Ramos (cell line): ENCODE data around the gene C3orf22.
"Not testable (repeated sequence)": the region's sequence is repeated elsewhere in the genome, so short reads cannot be mapped to it uniquely, and the experiment has no call there.

Source experiments
- in situ Hi-C: fragments of 300-500 bp; cut with MboI; formaldehyde crosslinking; loops from one replicate; pipeline ENCODE4 v1.14.3; 2022; ENCODE audit warnings: low sequenced_read_pairs; ENCODE audit not compliant: unreplicated experiment

C3orf22 gene, protein sequence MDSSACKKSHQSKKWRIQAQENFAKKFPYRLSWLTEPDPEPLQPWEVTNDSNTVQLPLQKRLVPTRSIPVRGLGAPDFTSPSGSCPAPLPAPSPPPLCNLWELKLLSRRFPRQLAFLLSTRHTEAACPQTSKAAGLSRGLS

DNA sequence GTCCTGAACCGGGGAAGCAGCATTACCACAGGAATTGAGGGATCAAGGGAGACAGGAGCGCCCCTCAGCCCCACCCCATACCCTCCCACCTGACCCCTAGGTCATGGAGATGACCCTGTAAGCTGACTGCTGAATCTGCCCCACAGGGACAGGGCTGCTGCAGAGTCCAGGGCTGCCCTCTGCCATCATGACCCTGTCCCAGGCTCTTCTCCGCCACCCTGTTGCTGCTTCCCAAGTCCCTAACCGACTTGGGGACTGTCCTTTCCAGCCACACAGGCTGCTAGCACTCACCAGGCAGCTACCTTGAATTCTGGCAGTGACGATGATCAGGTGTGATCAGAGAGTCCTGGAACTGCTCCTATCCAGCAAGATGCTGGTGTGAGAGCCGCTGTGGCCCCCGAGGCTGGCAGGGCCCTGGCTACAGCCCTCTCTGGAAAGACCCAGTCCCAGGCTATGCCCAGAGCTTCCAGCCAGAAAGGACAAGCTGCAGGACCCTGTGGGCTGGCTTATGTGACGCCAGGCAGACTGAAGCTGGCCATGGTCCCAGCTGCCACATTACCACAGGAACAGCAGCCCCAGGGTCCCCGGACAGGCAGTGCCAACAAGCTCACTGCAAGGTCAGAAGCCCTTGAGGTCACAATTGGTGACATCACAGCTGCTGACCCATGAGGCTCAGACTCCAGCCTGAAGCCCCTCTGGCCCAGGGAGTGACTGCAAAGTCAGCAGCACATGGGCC, at the start of gene C3orf22:
Gene C3orf22 (minus strand): TSS at position 597 of the 736 bp plus-strand sequence. CDS start 5,542 bp downstream, outside the sequence.
- in situ Hi-C loops = no loop called here

DNA sequence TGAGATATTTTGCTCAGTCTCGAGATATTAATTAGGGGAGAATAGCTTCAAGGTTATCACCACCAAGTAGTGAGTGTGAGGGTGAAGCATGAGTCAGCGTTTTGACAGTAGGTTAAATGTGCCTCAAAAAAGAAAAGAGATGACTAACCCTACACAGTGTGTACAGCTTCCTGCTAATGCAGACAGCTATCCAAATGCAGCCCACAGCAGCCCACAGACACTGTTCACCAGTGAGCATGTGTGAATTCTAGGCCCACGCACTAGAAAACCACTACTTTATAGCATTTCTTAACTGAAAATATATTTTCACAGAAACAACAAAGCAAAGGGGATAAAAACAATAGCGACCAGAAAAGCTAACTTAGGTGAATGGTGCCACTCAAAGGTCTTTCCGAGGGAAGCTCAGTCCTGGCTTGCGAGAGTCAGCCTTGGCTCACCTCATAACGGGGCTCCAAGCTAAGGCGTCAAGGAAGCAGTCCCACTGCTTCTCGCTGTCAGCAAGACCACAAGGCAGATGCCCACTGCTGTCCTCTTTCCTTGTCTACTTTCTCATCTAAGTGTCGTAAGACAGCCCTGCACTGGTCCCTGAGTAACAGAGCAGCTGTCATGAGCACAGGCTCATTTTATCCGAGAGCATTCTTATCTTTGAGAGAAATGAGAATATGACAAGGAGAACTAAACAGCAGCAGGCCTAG, 48.6 kb upstream of the C3orf22 start:
- in situ Hi-C loops = no loop called here

DNA sequence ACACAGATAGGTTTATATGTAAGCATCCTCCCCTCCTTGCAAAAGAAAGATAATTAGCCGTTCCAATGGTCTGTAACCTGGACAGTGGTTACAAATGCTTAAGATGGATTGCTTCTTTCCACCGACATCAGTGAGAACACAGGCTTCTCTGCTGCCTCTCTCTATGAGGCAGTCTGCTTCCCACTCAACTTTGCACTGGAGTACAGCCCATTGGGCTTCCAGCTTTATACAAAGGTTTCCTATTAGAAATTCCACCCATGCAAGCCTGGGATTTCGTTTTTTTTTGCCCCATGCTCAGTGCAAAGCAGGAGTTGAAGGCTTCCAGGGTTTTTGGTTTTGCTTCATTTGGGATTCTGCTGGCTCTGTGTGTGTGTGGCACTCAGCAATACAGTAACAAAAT, 47.3 kb upstream of the C3orf22 start:
- in situ Hi-C loops = no loop called here

DNA sequence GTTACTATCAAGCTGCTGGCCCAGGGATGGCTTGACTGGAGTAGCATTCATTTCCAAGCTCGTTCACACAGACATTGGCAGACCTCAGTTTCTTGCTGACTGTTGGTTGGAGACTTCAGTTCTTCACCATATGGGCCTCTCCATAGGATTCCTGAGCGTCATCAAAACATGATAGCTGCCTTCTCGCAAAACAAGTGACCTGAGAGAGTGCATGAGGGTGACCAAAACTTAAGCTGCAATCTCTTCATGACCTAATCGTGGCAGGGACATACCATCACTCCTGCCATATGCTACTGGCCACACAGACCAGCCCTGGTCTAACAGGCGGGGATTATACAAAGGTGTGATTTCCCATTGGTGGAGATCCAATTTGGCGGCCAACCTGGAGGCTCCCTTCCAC, 46.0 kb upstream of the C3orf22 start:
- in situ Hi-C loops = no loop called here

DNA sequence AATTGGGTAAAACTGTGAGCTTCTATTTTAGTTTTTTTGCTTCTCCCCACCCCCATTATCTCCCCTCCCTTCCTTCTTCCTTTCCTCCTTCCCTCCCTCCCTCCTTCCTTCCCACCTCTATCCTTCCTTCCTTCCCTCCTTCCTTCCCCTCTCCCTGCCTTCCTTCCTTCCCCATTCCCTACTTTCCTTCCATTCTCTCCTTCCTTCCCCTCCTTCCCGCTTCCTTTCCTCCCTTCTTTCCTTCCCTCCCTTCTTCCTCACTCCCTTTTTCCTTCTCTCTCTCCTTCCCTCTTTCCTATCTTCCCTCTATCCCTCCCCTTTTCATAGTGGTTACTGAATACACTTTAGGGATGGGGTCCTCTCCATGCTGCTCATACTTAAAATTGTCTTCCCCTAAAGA, 40.4 kb upstream of the C3orf22 start:
- in situ Hi-C loops = no loop called here

DNA sequence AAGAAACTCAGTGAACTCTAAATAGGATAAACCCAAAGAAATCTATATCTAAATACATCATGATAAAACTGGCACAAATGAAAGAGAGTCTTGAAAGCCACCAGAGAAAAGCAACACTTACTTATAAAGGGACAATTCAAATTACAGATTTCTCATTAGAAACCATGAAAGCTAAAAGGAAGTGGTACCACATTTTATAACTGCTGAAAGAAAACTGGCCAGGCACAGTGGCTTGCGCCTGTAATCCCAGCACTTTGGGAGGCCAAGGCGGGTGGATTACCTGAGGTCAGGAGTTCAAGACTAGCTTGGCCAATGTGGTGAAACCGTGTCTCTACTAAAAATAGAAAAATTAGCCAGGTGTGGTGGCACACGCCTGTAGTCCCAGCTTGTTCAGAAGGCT, 36.7 kb upstream of the C3orf22 start:
- in situ Hi-C loops = not testable (repeated sequence)

DNA sequence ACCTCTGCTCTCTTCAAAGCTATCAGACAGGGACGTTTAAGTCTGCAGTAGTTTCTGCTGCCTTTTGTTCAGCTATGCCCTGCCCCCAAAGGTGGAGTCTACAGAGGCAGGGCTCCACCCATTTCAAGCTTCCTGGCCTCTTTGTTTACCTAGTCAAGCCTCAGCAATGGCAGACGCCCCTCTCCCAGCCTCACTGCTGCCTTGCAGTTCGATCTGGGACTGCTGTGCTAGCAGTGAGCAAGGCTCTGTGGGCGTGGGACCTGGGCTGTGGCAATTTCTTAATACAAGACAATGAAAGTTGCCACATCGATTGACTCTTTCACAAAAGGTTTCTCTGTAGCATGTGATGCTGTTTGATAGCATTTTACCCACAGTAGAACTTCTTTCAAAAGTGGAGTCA, 32.8 kb upstream of the C3orf22 start:
- in situ Hi-C loops = not testable (repeated sequence)

DNA sequence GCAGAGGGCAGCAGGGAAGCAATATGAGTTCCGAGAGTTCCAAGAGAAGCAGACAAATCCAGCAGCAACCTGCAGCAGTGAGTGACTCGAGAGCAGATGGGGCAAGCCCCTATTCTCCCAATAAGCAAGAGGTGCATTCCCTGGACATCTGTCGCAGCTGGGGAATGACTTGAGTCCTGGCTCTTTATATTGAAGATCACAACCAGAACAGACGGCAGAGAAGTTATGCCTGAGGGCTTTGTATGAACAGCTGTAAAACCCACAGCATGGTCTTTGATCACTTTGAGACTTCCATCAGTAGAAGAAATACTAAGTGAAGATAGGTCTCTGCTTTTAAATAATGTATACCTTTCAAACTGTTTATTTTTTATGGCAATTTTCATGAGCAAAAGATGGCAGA, 23.6 kb upstream of the C3orf22 start:
- in situ Hi-C loops = no loop called here

DNA sequence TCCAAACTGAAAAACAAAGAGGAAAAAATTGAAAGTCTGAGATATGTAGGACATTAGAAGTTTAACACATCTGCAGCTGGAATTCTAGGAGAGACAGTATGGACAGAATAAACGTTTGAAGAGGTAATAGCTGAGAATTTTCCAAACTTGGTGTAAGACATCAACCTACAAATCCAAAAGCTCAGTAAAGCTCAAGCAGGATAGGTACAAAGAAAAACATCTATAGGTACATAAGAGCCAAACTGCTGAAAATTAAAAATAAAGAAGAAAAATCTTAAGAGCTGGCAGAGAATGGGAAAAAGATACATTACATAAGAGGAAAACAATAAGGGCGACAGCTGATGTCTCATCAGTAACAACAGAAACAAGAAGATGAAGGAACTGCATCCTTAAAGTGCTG, 22.8 kb upstream of the C3orf22 start:
- in situ Hi-C loops = no loop called here

DNA sequence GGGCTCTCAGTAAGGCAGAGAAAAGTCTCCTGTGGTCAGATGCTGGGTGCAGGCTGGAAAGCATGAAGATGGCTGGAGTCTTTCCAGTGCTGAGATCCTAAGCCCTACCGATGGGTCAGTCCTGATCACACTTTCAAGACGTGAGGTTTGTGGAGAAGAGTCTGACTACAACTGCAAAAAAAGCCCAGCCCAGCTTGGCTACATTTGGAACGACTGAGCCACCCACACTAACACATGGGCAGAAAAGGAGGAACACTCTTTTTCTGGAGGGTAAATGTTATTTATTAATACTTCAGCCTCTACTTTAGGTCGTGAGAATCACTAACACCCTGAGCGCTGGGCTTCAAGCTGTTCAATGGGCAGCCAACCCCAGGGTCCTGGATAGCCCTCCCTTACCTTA, 22.0 kb upstream of the C3orf22 start:
- in situ Hi-C loops = no loop called here

DNA sequence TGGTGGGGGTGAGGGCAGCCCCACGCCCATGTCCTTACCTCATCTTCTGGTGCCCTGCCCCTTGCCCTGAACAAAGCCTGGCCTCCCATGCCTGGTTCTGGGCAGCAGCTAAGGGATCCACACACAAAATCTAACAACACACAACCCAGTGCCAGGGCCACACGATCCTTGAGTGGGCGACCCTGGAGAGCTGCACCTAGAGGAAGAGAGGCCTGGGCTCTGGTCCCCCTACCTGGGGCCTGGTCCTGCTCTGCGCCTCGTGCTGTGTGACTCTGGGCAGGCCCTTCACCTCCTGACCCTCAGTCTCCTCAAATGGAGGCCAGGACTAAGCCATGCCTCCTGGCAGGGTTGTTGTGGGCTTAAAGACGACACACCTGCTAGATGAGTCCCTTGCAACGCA, 20.0 kb upstream of the C3orf22 start:
- in situ Hi-C loops = no loop called here

DNA sequence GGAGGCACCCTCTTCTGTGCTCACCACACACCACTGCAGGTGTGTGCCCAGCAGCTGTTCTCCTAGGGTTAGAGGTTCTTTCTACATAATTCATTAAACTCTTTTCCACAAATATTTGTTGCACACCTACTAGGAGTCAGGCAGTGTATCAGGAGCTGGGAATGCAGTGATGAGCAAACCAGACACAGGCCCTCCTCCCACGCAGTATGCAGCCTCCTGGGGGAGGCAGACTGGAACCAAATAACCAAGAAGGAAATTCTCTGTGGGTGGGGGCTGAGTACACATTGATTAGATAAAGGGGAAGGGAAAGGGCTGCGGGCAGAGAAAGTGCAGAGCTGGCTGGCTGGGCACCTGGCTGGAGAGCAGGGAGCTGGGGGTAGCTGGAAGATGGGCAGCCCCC, 18.5 kb upstream of the C3orf22 start:
- in situ Hi-C loops = no loop called here

DNA sequence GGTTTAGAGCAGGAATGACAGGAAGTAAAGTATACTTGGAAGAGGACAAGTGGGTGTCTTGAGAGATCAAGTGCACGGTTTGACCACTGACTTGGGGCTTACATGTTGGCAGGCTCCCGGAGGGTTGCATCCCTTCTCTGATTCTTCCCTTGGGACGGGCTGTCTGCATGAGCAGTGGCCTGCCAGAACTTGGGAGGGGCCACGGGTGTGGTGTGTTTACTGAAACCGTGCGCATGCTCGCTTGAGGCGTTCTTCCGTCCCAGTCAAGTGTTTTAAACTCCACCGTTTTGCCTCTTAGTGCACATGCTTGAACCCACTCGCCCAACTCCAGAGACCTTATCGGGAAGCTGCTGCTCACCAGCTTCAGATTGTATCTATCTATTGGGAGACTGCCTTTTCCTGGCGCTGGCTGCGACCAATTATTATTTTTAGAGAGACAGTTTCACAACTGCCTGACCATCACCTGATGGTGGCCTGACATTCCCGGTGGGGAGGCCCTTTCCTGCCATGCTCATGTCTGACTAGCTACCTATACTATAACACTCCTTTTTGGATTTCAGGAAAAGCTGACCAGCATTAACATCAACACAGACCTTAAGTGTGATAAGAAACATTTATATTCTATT, 14.9 kb upstream of the C3orf22 start:
- in situ Hi-C loops = no loop called here

DNA sequence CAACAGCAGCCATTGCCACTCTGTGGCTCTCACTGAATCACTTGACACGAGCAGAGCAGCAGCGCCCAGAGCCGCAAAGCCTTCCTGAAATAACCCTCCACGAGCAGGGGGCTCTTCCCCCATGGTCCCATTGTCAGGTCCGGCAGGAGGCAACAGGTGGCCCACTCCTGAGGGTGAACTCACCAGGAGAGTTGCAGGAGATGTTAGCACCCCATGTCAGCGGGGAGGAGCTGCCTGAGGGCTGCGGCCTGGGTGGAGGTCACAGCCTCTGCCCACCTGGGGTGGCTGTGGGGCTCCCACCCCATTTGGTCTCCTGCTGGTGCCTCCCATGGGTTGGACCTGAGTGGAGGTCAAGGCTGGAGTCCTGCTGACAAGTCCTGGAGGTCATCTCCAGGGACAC, 12.3 kb upstream of the C3orf22 start:
- in situ Hi-C loops = no loop called here

DNA sequence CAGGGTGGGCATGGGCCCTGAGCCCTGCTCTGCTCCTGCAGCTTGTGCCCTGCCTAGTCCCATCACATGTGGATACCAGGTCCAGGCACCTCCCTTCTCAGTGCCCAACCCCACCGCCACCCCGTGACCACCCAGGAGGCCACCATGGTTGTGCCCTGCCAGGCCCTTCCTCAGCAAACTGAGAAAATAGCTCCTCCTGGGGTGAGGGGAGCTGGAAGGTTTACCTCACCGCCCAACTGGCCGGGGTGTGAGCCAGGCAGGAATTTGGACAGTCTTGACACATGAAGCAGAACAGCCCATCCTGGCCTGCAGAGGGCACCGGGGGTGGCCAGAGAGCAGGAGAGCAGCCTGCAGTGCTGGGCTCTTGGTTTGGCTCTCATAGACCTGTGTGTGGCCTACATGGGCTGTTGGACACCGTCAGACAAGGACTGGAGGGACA, 11.4 kb upstream of the C3orf22 start:
- in situ Hi-C loops = no loop called here

DNA sequence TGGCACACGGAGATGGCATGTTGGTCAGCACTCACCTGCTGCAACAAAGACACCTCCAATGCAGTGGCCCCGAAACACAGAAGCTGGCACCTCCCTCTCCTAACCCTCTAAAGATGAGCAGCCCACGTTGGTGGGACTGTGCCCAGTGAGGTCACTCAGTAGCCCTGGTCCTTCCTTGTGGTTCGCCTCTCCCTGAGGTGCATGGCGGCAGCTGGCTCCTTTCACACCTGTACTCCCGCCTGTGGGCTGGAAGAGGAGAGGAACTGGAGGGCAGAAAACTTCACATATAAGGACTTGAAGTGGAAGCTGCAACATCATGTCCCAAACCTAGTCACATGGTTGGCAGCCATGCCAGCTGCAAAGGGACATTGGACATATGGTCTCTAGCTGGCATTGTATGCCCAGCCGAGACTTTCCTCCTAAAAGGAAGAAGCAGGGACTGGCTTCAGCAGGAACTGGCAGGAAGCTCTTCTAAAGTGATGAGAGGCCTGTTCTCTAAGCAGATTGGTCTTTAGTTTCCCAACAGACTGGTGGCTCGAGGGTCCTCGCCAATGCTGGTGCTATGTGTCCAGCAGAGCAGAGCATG, 10.8 kb upstream of the C3orf22 start:
- in situ Hi-C loops = no loop called here

DNA sequence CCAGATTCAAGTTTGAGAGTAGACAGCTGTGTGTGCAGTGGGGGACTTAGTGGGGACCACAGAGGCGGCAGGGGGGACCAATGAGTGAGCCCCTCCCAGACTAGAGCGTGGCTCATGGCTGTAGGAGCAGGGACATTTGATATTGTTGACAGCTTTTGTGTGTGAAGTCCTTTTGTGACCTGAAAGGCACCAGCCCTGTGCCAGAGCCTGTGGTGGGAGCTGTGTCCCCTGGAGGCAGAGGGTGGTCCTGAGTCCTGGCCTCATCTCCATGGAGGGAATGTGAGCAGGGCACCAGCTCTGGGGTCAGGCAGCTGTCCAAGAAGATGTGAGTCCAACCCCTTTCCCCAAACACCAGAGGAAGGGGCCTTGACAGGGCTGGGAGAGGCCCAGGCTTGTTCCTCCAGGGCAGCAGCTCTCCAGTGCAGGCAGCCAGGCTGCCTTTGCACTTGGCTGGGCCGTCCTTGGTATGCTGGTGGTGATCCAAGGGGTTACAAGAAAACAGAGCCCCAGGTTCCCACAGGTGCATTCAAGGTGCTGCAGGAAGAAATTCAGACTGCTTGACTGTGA, 10.1 kb upstream of the C3orf22 start:
- in situ Hi-C loops = no loop called here

DNA sequence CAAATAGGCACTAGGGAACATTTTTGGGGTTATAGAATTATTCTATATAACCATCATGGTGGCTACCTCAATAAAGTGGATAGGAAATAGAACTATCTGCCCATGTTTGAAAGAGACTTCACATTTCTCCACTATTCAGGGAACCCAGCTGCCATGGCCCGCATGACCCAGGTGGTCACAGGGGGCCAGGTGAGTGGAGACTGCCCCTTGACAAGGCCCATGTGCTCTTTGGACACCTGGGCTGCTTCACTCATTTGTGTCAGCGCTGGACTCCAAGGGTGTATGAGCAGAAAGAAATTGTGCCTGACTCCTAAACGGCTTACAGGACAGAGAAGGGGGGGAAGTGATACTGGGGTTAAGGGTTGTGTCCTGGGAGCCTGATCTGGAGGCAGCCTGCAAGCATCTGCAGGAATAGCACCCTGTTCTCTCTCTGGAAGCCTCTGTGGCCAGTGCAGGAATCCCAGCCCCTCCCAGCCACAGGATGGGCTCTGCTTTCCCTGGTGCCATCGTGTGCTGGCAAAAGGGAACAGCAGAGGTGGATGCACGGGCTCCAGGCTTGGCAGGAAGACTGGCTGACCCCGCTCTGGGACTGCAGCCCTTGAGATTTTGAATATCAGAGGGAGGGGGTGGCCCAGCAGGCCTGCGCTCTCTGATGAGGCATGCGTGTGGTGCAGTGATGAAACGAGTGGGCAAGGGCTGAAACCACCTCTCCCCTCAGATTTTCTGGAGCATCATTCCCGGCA, 9.1 kb upstream of the C3orf22 start:
- in situ Hi-C loops = no loop called here

DNA sequence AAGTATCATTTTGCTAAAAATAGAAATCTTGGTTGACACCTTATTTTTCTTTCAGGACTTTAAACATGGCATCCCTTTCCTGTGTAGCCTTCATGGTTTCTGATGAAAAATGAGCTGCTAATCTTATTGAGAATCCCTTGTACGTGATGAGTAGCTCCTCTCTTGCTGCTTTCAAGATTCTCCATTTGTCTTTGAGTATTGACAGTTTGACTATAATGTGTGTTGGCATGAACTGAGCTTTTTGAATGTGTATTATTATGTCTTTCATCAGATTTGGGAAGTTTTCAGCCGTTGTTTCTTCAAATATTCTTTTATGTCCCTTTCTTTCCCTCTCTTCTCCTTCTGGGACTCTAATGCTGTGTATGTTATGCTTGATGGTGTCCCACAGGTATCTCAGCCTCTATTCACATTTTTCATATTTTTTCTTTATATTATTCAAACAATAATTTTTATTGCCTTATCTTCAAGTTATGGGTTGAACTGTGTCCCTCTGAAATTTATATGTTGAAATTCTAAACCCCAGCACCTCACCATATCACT, 4.1 kb upstream of the C3orf22 start:
- in situ Hi-C loops = no loop called here

DNA sequence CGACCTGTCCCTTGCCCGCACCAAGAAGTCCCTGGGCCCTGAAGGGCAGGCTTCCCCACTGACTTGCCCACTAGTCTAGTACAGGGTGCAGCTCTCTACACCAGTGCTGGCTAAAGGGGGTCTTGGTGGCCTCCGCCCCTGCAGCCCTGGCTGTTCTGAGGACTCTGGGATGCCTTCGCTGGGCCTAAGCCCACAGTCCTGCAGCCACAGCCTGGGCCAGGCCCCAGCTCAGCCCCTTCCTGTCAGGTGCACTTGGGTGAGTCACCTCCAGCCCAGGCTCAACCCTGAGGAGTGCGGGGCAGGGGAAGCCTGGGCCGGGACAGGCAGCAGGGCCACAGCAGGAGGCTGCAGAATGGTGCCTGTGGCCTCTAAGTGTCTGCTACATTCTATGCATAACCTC, 971 bp downstream of the C3orf22 start:
- in situ Hi-C loops = no loop called here
